Activated B cell treated with CpG ODN at 0.5 μM for 24 hours (primary cell): ENCODE data around the gene FAM110C. TPM values are rescaled to one million over a fixed set of nuclear protein-coding genes. Genes with fewer than 3 reads are reported as not detected.

Source experiments
- ATAC-seq: fragments of 200-7000 bp; cut with Tn5 transposase; one replicate; pipeline ENCODE4 v1.10.0; 2021; ENCODE audit warnings: low read depth, mild to moderate bottlenecking, moderate library complexity
- CTCF ChIA-PET: fragments of 350-600 bp; sonication (Branson Sonifier 250); formaldehyde crosslinking; loops from one replicate; lab custom pipeline; 2021; ENCODE audit warnings: antibody characterized with exemption; lab: Charles Lee
- POLR2A ChIA-PET: fragments of 350-600 bp; sonication (Branson Sonifier 250); formaldehyde crosslinking; loops from one replicate; lab custom pipeline; 2021; ENCODE audit warnings: antibody characterized with exemption; lab: Charles Lee
- DNase-seq: peaks from one replicate; pipeline ENCODE4 v3.0.0; 2022
- H3K27ac Mint-ChIP-seq: one replicate; pipeline ENCODE4 v1.8.0; 2020; ENCODE audit warnings: mixed read lengths
- H3K27me3 Mint-ChIP-seq: one replicate; pipeline ENCODE4 v1.8.0; 2021; ENCODE audit warnings: mixed read lengths
- H3K36me3 Mint-ChIP-seq: one replicate; pipeline ENCODE4 v1.8.0; 2021; ENCODE audit warnings: low read depth, mixed read lengths
- H3K4me1 Mint-ChIP-seq: one replicate; pipeline ENCODE4 v1.8.0; 2021; ENCODE audit warnings: mixed read lengths
- H3K4me3 Mint-ChIP-seq: one replicate; pipeline ENCODE4 v1.8.0; 2020; ENCODE audit warnings: mild to moderate bottlenecking, mixed read lengths
- H3K9me3 Mint-ChIP-seq: one replicate; pipeline ENCODE4 v1.8.0; 2020; ENCODE audit warnings: mixed read lengths
- CTCF ChIP-seq: fragments of 200-600 bp; IDR thresholded peaks from one replicate; pipeline ENCODE4 v1.8.0; 2022; ENCODE audit warnings: antibody characterized with exemption, mild to moderate bottlenecking
- intact Hi-C: fragments of 100-400 bp; cut with micrococcal nuclease; formaldehyde crosslinking; loops from one replicate; pipeline ENCODE4 v1.15.1; 2024
- total RNA-seq: library from RNA; stranded (reverse); gene quantifications from 2 replicates; pipeline ENCODE4 v1.2.3, GENCODE V29; 2022

FAM110C gene
- total RNA-seq, 1 donor from 2014 or later = 0.18 TPM

- Mint-ChIP-seq H3K4me3 (no peak overlapping the region), H3K27ac (no peak overlapping the region), H3K9me3 (peaks cover 5% of the 10 kb centered on the region), H3K36me3 (no peaks in the 10 kb centered on the region), H3K27me3 (peaks cover 24% of the 10 kb centered on the region), H3K4me1 (peaks cover 5% of the 10 kb centered on the region)
- DNase-seq = no peak
- ChIA-PET POLR2A (no interaction called here), CTCF (no interaction called here)
- TF ChIP-seq CTCF = no peak
- intact Hi-C loops = no loop called here
- no peak for ATAC-seq
Measured at GRCh38 chr2:51613-52012, 5.3 kb upstream of the FAM110C start.

- Mint-ChIP-seq H3K27ac (no peak overlapping the region), H3K4me3 (no peak overlapping the region), H3K36me3 (no peaks in the 10 kb centered on the region), H3K4me1 (peaks cover 11% of the 10 kb centered on the region), H3K27me3 (peaks cover 49% of the 10 kb centered on the region), H3K9me3 (peaks cover 2% of the 10 kb centered on the region)
- POLR2A ChIA-PET = no interaction called here
- no peak for DNase-seq
- TF ChIP-seq CTCF = no peak
- intact Hi-C loops = no loop called here
- no peak for ATAC-seq
- CTCF ChIA-PET = no interaction called here
Measured at GRCh38 chr2:47737-48136, 1.4 kb upstream of the FAM110C start.

GRCh38 chr2:47346-47725, 1.0 kb upstream of the FAM110C start:
- Mint-ChIP-seq H3K36me3 (no peaks in the 10 kb centered on the region), H3K27me3 (peaks cover 50% of the 10 kb centered on the region), H3K9me3 (peaks cover 2% of the 10 kb centered on the region), H3K4me1 (peaks cover 11% of the 10 kb centered on the region), H3K4me3 (no peak overlapping the region), H3K27ac (no peak overlapping the region)
- intact Hi-C loops = no loop called here
- CTCF ChIA-PET = no interaction called here
- no peak for DNase-seq
- POLR2A ChIA-PET = no interaction called here
- TF ChIP-seq CTCF = no peak
- no peak for ATAC-seq

GRCh38 chr2:46131-46470, 204 bp downstream of the FAM110C start:
- intact Hi-C loops = no loop called here
- peaks cover 2% of the 10 kb centered on the region for H3K9me3 Mint-ChIP-seq
- CTCF ChIA-PET = no interaction called here
- no peak for TF ChIP-seq CTCF
- no peak for DNase-seq
- no peak overlapping the region for H3K4me3 Mint-ChIP-seq
- no peaks in the 10 kb centered on the region for H3K36me3 Mint-ChIP-seq
- peaks cover 52% of the 10 kb centered on the region for H3K27me3 Mint-ChIP-seq
- peaks cover 11% of the 10 kb centered on the region for H3K4me1 Mint-ChIP-seq
- no peak for ATAC-seq
- POLR2A ChIA-PET = no interaction called here
- H3K27ac Mint-ChIP-seq = no peak overlapping the region

GRCh38 chr2:45342-46130, 769 bp downstream of the FAM110C start:
- intact Hi-C loops = no loop called here
- no peak for DNase-seq
- no peak for TF ChIP-seq CTCF
- peak overlapping the region; percentile 11 for H3K4me3 Mint-ChIP-seq
- POLR2A ChIA-PET = no interaction called here
- CTCF ChIA-PET = no interaction called here
- ATAC-seq = no peak
- H3K27ac Mint-ChIP-seq = no peak overlapping the region
- peaks cover 11% of the 10 kb centered on the region for H3K4me1 Mint-ChIP-seq
- H3K27me3 Mint-ChIP-seq = peaks cover 55% of the 10 kb centered on the region
- H3K9me3 Mint-ChIP-seq = peaks cover 2% of the 10 kb centered on the region
- H3K36me3 Mint-ChIP-seq = no peaks in the 10 kb centered on the region
